ENCODE data around the gene ART5. TPM values are rescaled to one million over a fixed set of nuclear protein-coding genes. Genes with fewer than 3 reads are reported as not detected.

The ART5 gene
- total and polyA plus RNA-seq, 9 of the 15 experiments (the other 6 are each of a cell fraction or from before 2014, with no cell fraction given): 0.08 to 0.59 (median 0.33) TPM

- peak; percentile 85 for TF ChIP-seq MGA (IDR thresholded peaks at IDR 0.05)
- no peak for TF ChIP-seq ZC3H4 (CRISPR knock-in tag; IDR thresholded peaks at IDR 0.05; ENCODE audit: borderline replicate concordance)
- TF ChIP-seq MXD1 (CRISPR knock-in tag; IDR thresholded peaks at IDR 0.05; ENCODE audit: borderline replicate concordance, poor library complexity, severe bottlenecking): no peak
- TF ChIP-seq, protein P1, sequence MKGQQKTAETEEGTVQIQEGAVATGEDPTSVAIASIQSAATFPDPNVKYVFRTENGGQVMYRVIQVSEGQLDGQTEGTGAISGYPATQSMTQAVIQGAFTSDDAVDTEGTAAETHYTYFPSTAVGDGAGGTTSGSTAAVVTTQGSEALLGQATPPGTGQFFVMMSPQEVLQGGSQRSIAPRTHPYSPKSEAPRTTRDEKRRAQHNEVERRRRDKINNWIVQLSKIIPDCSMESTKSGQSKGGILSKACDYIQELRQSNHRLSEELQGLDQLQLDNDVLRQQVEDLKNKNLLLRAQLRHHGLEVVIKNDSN (CRISPR knock-in tag; IDR thresholded peaks at IDR 0.05): peak; percentile 85
- no peak for TF ChIP-seq ZNF589 (CRISPR knock-in tag; IDR thresholded peaks at IDR 0.05; ENCODE audit: low read depth)
- TF ChIP-seq FUS (optimal IDR thresholded peaks at IDR 0.05; ENCODE audit: low read depth, low read length): no peak
- no peak for TF ChIP-seq ZNF280B (CRISPR knock-in tag; IDR thresholded peaks at IDR 0.05)
- TF ChIP-seq RBM17 (IDR thresholded peaks at IDR 0.05; ENCODE audit: borderline replicate concordance, low read depth, low read length): no peak
- TF ChIP-seq JUND (IDR thresholded peaks at IDR 0.05; ENCODE audit: borderline replicate concordance, low read depth, low read length): no peak
- peak; percentile 30; the same call in 1 of the 3 replicates for TF ChIP-seq JUND (tag; IDR thresholded peaks at IDR 0.05; ENCODE audit: borderline replicate concordance, low read depth, low read length)
- no peak; the same call in 1 of the 2 replicates for TF ChIP-seq GABPB1 (CRISPR knock-in tag; IDR thresholded peaks at IDR 0.05)
Observed at GRCh38 chr11:3642071-3642951, 519 bp upstream of the ART5 start (continued).
